Heart left ventricle (tissue), 16 donors: ENCODE measurements around the gene GSAP. TPM values are rescaled to one million over a fixed set of nuclear protein-coding genes. Genes with fewer than 3 reads are reported as not detected.

Experiments
- ATAC-seq, 4 donors: fragments of 200-7000 bp; cut with Tn5 transposase; one replicate each; pipeline ENCODE4 v1.9.1; 2020 to 2022; ENCODE audit warnings: moderate library complexity in 4 of 4, mild to moderate bottlenecking in 3 of 4, moderate number of reproducible peaks in 1 of 4
- DNase-seq, 5 donors: peaks; one replicate each; pipeline ENCODE4 v3.0.0-alpha.2; 2020
- H3K27ac ChIP-seq, 12 donors: fragments of 200-600 bp; sonication (generic) in 4 of 12; one replicate each; pipeline versions ENCODE4 v1.5.0 to v1.8.0; 2016 to 2022; ENCODE audit warnings: mild to moderate bottlenecking in 2 of 12
- H3K27me3 ChIP-seq, 9 donors: fragments of 200-600 bp; sonication (generic) in 2 of 9; one replicate each; pipeline versions ENCODE4 v1.5.1 to v1.8.0; 2016 to 2022; ENCODE audit warnings: mild to moderate bottlenecking in 3 of 9
- H3K36me3 ChIP-seq, 9 donors: fragments of 200-600 bp; sonication (generic) in 2 of 9; one replicate each; pipeline versions ENCODE4 v1.5.0 to v1.8.0; 2018 to 2022; ENCODE audit warnings: mild to moderate bottlenecking in 2 of 9
- H3K4me1 ChIP-seq, 12 donors: fragments of 200-600 bp; sonication (generic) in 4 of 12; one replicate each; pipeline versions ENCODE4 v1.5.0 to v1.8.0; 2016 to 2022; ENCODE audit warnings: mild to moderate bottlenecking in 3 of 12
- H3K4me3 ChIP-seq, 12 donors: fragments of 200-600 bp; sonication (generic) in 4 of 12; one replicate each; pipeline versions ENCODE4 v1.5.0 to v1.8.0; 2017 to 2022; ENCODE audit warnings: mild to moderate bottlenecking in 9 of 12, moderate library complexity in 4 of 12
- H3K9me3 ChIP-seq, 12 donors: fragments of 200-600 bp; sonication (generic) in 4 of 12; one replicate each; pipeline versions ENCODE4 v1.5.0 to v1.8.0; 2016 to 2022; ENCODE audit warnings: mild to moderate bottlenecking in 1 of 12
- CTCF ChIP-seq, 12 donors: fragments of 200-600 bp; sonication (generic) in 4 of 12; IDR thresholded peaks; one replicate each; pipeline versions ENCODE4 v1.5.0 to v1.8.0; 2018 to 2022; ENCODE audit warnings: antibody characterized with exemption in 12 of 12, mild to moderate bottlenecking in 5 of 12
- POLR2A ChIP-seq, 2 donors: fragments of 450-650 bp; IDR thresholded peaks; one replicate each; pipeline ENCODE4 v1.6.1; 2017; ENCODE audit warnings: antibody characterized with exemption in 2 of 2, mild to moderate bottlenecking in 2 of 2, moderate library complexity in 2 of 2
- WGBS, 4 donors: extraction: QIAGEN DNeasy Blood & Tissue Kit in 2 of 4; methylation state at CpG; one replicate each; pipeline versions ENCODE4 v1.1.5 to v1.1.7; 2013 to 2018; 5-methylcytosine and 5-hydroxymethylcytosine counted together
- intact Hi-C, 10 donors: fragments of 100-400 bp; cut with DNase I; formaldehyde crosslinking; loops; one replicate each; pipeline versions ENCODE4 v1.11.1 to v1.14.2; 2022
- polyA plus RNA-seq, 2 donors: library from polyadenylated mRNA; stranded (reverse); fragments of 200-250 nt; gene quantifications; one replicate each; pipeline ENCODE4 v1.2.3, GENCODE V29; 2013
- total RNA-seq, 9 donors: library from RNA; depleted of rRNA in 2 of 9; stranded (reverse); fragments of >200 nt in 2 of 9; fragmentation: NEBNext Ultra II Directional in 3 of 9; extraction: Animal tissue kit (Norgen Biotek cat#: 25700) in 3 of 9; gene quantifications; one replicate each; pipeline versions ENCODE4 v1.1.0 to v1.2.4, GENCODE V29; 2016 to 2023
- donor health status: ischemic (EF 13 %, LVEDD 7.1; RV severe dilation, severe dysfunction).
- donor health status: healthy with polysubstance abuse.
- donor health status: DM: no; HTN: yes; CAD: no.
- donor health status: DM: no; HTN: no; CAD: no.
- donor health status: ischemic (EF 25% LVEDD 6.9; RV normal size, moderate dysfunction).
- donor health status: ischemic (EF 25% LVEDD 5.7; RV mildly dilated, moderate dysfunction).
- donor health status: healthy.
- donor health status: DM: yes; HTN: yes; CAD: no.
- donor health status: ischemic (EF 35%, LVEDD 5.7; RV mildly dilated, moderate dysfunction).
- donor health status: nonischemic (EF 11% LVEDD 7.7; RV severe dilation, severe dysfunction).
- donor health status: DM: yes; HTN: yes; CAD: no.
- donor health status: PGD.
- donor health status: ischemic (EF 29% LVEDD 5.4; RV normal size, mild dysfunction).
- donor health status: nonischemic (EF 23%, LVEDD 6.1; RV moderate dilation, normal function).

The GSAP gene
- total and polyA plus RNA-seq, 11 donors: 1.7 to 24.9 (median 6.5) TPM

DNA sequence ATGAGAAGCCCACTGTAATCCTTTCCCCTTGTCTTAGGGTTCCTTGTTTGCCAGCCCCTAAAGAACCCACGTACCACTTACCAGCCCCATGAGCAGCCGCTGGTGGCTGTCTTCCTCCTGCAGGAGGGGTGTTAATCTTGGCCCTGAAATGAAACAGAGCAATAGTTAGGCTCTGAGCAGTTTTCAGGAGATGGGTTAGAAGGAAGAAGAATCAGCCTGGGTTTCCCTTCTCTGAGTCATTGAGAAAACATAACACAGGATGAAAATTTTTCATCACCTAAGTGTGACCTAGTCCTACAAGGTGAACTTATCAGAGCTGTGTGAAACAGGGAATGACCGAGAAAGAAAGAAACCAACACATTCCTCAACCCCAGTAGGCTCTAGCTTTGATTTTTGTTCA is 90.0 kb downstream of the GSAP start:
- TF ChIP-seq CTCF (IDR thresholded peaks at IDR 0.05): no peak
- TF ChIP-seq POLR2A (IDR thresholded peaks at IDR 0.05): no peak
- H3K27ac ChIP-seq: peak overlapping the region in 1 of 12 donors; percentile 76
- H3K4me3 ChIP-seq: no peak overlapping the region
- no peaks in the 10 kb centered on the region for H3K9me3 ChIP-seq
- DNase-seq (no peak), ATAC-seq (no peak)
- peaks cover 0 to 40% (median 0%) of the 10 kb centered on the region in 9 donors for H3K36me3 ChIP-seq
- H3K4me1 ChIP-seq: peaks cover 5 to 51% (median 28%) of the 10 kb centered on the region in 12 donors
- intact Hi-C loops: loop anchor here in 4 of 10 donors (5.0 kb wide), 3 partner anchors 74 to 204 kb away; partner anchors contain the start of gene CCDC146 (in 1 of the 4)
- WGBS, 4 donors: 84 to 91% (median 87%) methylated on average over 3 of the region's 3 CpGs
- H3K27me3 ChIP-seq: no peaks in the 10 kb centered on the region

DNA sequence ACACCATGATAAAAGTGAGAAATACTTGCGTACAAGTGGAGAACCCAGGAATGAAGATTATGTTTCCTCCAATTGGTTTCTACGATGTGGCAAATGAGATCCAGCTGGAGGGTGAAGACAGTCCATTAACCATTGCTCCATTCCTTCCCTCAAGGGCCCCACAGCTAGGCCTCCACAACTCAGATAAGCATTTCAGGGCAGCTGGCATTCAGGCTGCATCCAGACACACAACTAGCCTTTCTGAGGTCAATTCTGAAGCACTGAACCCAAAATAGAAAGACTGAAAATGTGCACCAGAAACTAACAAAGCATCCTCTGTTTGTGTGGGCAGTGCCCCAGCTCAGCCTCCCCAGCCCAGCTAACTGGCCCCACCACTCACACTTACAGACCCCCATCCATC is 94.8 kb downstream of the GSAP start:
- H3K27me3 ChIP-seq: no peaks in the 10 kb centered on the region
- no peak for TF ChIP-seq CTCF (IDR thresholded peaks at IDR 0.05)
- TF ChIP-seq POLR2A (IDR thresholded peaks at IDR 0.05): no peak
- intact Hi-C loops: loop anchor here in 1 of 10 donors (5.0 kb wide), 1 partner anchor 69 kb away; no protein-coding TSS in a partner anchor
- 43 to 57% (median 53%) methylated on average over 2 of the region's 2 CpGs for WGBS, 4 donors
- H3K4me3 ChIP-seq: no peak overlapping the region
- DNase-seq (no peak), ATAC-seq (peak in 2 of 4 donors; percentile 24 to 65)
- H3K4me1 ChIP-seq: peaks cover 0 to 10% (median 0%) of the 10 kb centered on the region in 12 donors
- H3K36me3 ChIP-seq: peaks cover 0 to 56% (median 0%) of the 10 kb centered on the region in 9 donors
- H3K27ac ChIP-seq: no peak overlapping the region
- no peaks in the 10 kb centered on the region for H3K9me3 ChIP-seq

DNA sequence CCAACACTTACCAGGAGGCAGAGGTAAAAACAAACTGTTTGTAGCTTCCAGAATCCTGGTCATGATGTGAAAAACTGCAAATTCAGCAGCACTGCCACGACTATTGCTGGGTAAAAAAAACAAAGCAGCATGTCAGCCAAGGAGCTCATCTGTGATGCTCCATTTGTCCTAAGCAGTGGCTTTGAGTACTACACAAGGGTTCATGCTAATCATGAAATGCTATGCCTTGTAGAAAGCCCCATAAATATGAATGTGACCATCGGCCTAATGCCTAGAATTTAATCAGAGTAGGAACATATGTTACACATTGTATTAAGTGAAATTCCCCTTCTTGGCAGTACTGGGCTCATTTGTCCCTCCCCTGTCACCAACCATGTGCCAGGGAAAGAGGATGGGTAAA is 95.4 kb downstream of the GSAP start:
- no peak for DNase-seq
- no peaks in the 10 kb centered on the region for H3K27me3 ChIP-seq
- no peaks in the 10 kb centered on the region for H3K9me3 ChIP-seq
- 67 to 80% (median 73%) methylated on average over 2 of the region's 2 CpGs for WGBS, 4 donors
- H3K4me1 ChIP-seq: peaks cover 0 to 10% (median 2%) of the 10 kb centered on the region in 12 donors
- H3K4me3 ChIP-seq: no peak overlapping the region
- TF ChIP-seq POLR2A (IDR thresholded peaks at IDR 0.05) (no peak), CTCF (IDR thresholded peaks at IDR 0.05) (no peak)
- H3K36me3 ChIP-seq: peaks cover 0 to 57% (median 0%) of the 10 kb centered on the region in 9 donors
- no peak overlapping the region for H3K27ac ChIP-seq
- ATAC-seq: no peak
- intact Hi-C loops: loop anchor here in 1 of 10 donors (5.0 kb wide), 1 partner anchor 68 kb away; no protein-coding TSS in a partner anchor

DNA sequence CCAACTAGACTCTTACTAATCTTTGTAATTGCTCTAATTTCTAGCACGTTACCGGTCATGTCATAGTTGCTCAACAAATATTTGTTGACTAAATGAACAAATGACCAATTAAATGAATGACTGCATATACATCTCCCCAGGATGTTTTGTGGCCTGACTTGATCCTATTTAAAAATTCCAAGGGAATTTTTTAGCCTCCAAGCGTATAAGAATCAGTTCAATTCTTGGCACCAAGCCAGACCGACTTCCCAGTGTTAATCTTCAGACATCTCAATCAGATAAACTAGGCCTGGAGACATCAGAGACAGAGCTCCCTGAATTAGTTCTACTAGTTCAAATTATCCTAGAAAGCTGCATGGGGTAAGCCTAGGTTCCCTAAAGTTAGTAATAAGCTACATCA is 96.0 kb downstream of the GSAP start:
- H3K27ac ChIP-seq: no peak overlapping the region
- WGBS, 4 donors: 61 to 89% (median 77%) methylated on average over 4 of the region's 4 CpGs
- intact Hi-C loops: loop anchor here in 1 of 10 donors (5.0 kb wide), 1 partner anchor 68 kb away; no protein-coding TSS in a partner anchor
- no peak for DNase-seq
- peaks cover 0 to 12% (median 5%) of the 10 kb centered on the region in 12 donors for H3K4me1 ChIP-seq
- H3K4me3 ChIP-seq: no peak overlapping the region
- H3K9me3 ChIP-seq: no peaks in the 10 kb centered on the region
- no peaks in the 10 kb centered on the region for H3K27me3 ChIP-seq
- no peak for ATAC-seq
- H3K36me3 ChIP-seq: peaks cover 0 to 59% (median 0%) of the 10 kb centered on the region in 9 donors
- TF ChIP-seq POLR2A (IDR thresholded peaks at IDR 0.05): no peak
- no peak for TF ChIP-seq CTCF (IDR thresholded peaks at IDR 0.05)
